ENCODE data around the gene KIF21B. TPM values are rescaled to one million over a fixed set of nuclear protein-coding genes. Genes with fewer than 3 reads are reported as not detected.

Gene KIF21B
- total and polyA plus RNA-seq, 4 donors = 1.3 to 7.4 (median 4.8) TPM

DNA sequence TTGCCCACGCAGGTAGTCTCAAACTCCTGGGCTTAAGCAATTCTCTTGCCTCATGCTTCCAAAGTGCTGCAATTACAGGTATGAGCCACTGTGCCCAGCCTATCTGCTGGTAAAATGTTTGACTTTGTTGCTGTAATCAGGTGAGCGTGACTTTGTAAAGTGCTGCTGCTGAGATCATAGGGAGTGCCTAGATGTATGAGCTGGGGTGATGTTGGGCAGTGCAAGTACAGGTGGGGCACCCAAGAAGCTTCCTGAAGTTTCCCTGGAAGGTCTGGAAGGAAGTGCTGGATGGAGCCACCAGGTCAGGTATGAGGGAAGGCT, 43.1 kb downstream of the KIF21B start:
- H3K4me1 ChIP-seq (ENCODE audit: control insufficient read depth in 5 of 5, insufficient read depth in 5 of 5, low read length in 5 of 5) = peaks cover 0 to 8% (median 0%) of the 10 kb centered on the region in 5 donors
- H3K4me3 ChIP-seq = no peak overlapping the region
- peaks cover 0 to 46% (median 17%) of the 10 kb centered on the region in 4 donors for H3K36me3 ChIP-seq (ENCODE audit: control insufficient read depth in 4 of 4, insufficient read depth in 4 of 4, low read length in 4 of 4)
- no peak for DNase-seq
- no peak overlapping the region for H3K9ac ChIP-seq (ENCODE audit: insufficient read depth in 1 of 2, low read length in 2 of 2)
- ATAC-seq (ENCODE audit: insufficient read depth, low FRiP score) = no peak
- H3K27ac ChIP-seq (ENCODE audit: low read depth in 1 of 2, low read length in 1 of 2) = no peak overlapping the region
- H3K27me3 ChIP-seq (ENCODE audit: control insufficient read depth in 3 of 3, insufficient read depth in 3 of 3, low read length in 2 of 3) = no peaks in the 10 kb centered on the region
- TF ChIP-seq, protein P1, sequence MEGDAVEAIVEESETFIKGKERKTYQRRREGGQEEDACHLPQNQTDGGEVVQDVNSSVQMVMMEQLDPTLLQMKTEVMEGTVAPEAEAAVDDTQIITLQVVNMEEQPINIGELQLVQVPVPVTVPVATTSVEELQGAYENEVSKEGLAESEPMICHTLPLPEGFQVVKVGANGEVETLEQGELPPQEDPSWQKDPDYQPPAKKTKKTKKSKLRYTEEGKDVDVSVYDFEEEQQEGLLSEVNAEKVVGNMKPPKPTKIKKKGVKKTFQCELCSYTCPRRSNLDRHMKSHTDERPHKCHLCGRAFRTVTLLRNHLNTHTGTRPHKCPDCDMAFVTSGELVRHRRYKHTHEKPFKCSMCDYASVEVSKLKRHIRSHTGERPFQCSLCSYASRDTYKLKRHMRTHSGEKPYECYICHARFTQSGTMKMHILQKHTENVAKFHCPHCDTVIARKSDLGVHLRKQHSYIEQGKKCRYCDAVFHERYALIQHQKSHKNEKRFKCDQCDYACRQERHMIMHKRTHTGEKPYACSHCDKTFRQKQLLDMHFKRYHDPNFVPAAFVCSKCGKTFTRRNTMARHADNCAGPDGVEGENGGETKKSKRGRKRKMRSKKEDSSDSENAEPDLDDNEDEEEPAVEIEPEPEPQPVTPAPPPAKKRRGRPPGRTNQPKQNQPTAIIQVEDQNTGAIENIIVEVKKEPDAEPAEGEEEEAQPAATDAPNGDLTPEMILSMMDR (IDR thresholded peaks at IDR 0.05; ENCODE audit: control extremely low read depth, extremely low read depth) = no peak
- 89 to 94% methylated on average over 2 of the region's 2 CpGs for WGBS, 2 donors
- peaks cover 0 to 3% (median 1%) of the 10 kb centered on the region in 4 donors for H3K9me3 ChIP-seq (ENCODE audit: control insufficient read depth in 4 of 4, insufficient read depth in 3 of 4, low read length in 3 of 4)

DNA sequence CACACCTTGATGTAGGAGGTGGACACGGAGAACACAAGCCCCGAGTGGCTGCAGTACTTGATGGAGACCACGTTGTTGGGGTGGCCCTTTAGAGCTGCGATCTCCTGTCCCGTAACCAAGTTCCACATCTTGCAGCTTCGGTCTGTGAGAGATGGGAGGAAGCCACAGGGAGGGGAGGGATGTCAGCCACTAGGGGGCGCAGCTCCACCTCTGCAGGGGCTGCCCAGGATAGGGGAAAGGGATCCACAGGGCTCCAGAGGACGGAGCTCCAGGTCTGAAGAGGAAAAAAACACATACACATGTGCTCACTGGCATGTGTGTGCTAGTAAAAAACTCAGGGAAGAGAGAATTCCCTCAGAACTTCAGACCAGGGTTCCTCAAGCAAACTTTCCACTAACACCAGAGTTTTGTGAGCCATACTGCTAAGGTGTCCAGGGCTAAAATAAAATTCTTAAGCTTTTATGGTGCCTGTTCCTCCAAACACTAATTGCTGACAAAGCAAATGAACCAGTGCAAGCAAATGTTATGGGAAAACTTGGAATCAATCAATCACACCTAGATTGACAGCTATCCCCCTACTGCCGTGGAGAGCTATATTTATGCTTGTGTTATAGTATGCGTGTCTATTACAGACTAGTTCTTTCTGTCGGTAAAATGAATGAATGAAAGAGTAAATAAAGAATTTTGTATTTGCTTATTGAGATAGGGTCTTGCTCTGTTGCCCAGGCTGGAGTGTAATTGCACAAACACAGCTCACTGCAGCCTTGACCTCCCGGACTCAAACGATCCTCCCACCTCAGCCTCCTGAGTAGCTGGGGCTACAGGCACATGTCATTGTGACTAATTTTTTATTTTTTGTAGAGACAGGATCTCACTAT, 43.7 kb downstream of the KIF21B start:
- no peak for ATAC-seq (ENCODE audit: insufficient read depth, low FRiP score)
- Histone ChIP-seq H3K9me3 (ENCODE audit: control insufficient read depth in 4 of 4, insufficient read depth in 3 of 4, low read length in 3 of 4) (peaks cover 0 to 3% (median 1%) of the 10 kb centered on the region in 4 donors), H3K9ac (ENCODE audit: insufficient read depth in 1 of 2, low read length in 2 of 2) (no peak overlapping the region), H3K36me3 (ENCODE audit: control insufficient read depth in 4 of 4, insufficient read depth in 4 of 4, low read length in 4 of 4) (peaks cover 0 to 50% (median 17%) of the 10 kb centered on the region in 4 donors), H3K4me3 (no peak overlapping the region), H3K4me1 (ENCODE audit: control insufficient read depth in 5 of 5, insufficient read depth in 5 of 5, low read length in 5 of 5) (peaks cover 0 to 8% (median 0%) of the 10 kb centered on the region in 5 donors), H3K27me3 (ENCODE audit: control insufficient read depth in 3 of 3, insufficient read depth in 3 of 3, low read length in 2 of 3) (no peaks in the 10 kb centered on the region), H3K27ac (ENCODE audit: low read depth in 1 of 2, low read length in 1 of 2) (no peak overlapping the region)
- TF ChIP-seq, protein P1 (IDR thresholded peaks at IDR 0.05; ENCODE audit: control extremely low read depth, extremely low read depth) = peak; percentile 24
- WGBS, 2 donors = 89 to 90% methylated on average over 13 of the region's 13 CpGs
- peak; percentile 18 to 42 (median 19) for DNase-seq

DNA sequence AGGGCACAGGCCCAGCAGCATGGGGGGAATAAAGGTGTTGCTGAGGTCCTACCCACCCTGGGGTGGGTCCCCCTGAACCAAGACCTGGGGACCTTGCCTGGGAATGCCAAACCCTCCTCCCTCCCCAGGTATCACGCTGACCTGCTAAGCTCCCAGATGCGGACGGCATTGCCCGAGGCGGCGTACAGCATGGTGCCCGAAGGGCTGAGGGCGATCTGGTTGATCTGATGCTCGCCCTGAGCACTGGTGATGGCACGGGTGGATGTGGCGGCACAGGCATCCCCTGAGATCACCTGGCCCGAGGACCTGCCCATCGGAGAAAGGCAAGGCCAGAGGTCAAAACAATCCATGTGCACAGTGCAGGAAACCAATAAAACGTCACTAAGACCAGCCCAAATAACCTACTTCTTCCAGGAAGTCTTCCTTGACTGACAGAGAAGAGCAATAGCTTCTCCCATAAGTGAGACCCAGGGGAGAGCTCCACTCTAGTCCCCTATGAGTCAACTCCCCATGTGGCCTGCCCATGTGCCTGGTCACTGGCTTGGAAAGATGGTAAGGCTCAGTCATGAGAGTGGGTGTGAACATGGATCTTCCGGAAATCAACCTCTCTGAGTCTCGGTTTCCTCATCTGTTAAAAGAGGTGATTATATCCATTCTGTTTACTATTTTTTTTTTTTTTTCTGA, 46.3 kb downstream of the KIF21B start:
- ATAC-seq (ENCODE audit: insufficient read depth, low FRiP score) = no peak
- Histone ChIP-seq H3K36me3 (ENCODE audit: control insufficient read depth in 4 of 4, insufficient read depth in 4 of 4, low read length in 4 of 4) (peaks cover 0 to 58% (median 16%) of the 10 kb centered on the region in 4 donors), H3K4me3 (no peak overlapping the region), H3K4me1 (ENCODE audit: control insufficient read depth in 5 of 5, insufficient read depth in 5 of 5, low read length in 5 of 5) (peaks cover 0 to 8% (median 0%) of the 10 kb centered on the region in 5 donors), H3K27me3 (ENCODE audit: control insufficient read depth in 3 of 3, insufficient read depth in 3 of 3, low read length in 2 of 3) (no peaks in the 10 kb centered on the region), H3K9ac (ENCODE audit: insufficient read depth in 1 of 2, low read length in 2 of 2) (no peak overlapping the region), H3K9me3 (ENCODE audit: control insufficient read depth in 4 of 4, insufficient read depth in 3 of 4, low read length in 3 of 4) (peaks cover 0 to 3% (median 1%) of the 10 kb centered on the region in 4 donors), H3K27ac (ENCODE audit: low read depth in 1 of 2, low read length in 1 of 2) (no peak overlapping the region)
- TF ChIP-seq, protein P1 (IDR thresholded peaks at IDR 0.05; ENCODE audit: control extremely low read depth, extremely low read depth) = no peak
- WGBS, 2 donors = 95% methylated on average over 16 of the region's 16 CpGs
- DNase-seq = no peak
